GM18520 (cell line): ENCODE measurements around the gene MSL3.
A peak's percentile ranks its signal among the peaks of the same experiment; 100 is the strongest.

Source experiments
- ATAC-seq: cut with Tn5 transposase; IDR thresholded peaks from one replicate; pipeline ENCODE4 v1.9.1; 2021; ENCODE audit not compliant: unreplicated experiment

MSL3 gene, protein sequence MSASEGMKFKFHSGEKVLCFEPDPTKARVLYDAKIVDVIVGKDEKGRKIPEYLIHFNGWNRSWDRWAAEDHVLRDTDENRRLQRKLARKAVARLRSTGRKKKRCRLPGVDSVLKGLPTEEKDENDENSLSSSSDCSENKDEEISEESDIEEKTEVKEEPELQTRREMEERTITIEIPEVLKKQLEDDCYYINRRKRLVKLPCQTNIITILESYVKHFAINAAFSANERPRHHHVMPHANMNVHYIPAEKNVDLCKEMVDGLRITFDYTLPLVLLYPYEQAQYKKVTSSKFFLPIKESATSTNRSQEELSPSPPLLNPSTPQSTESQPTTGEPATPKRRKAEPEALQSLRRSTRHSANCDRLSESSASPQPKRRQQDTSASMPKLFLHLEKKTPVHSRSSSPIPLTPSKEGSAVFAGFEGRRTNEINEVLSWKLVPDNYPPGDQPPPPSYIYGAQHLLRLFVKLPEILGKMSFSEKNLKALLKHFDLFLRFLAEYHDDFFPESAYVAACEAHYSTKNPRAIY

DNA sequence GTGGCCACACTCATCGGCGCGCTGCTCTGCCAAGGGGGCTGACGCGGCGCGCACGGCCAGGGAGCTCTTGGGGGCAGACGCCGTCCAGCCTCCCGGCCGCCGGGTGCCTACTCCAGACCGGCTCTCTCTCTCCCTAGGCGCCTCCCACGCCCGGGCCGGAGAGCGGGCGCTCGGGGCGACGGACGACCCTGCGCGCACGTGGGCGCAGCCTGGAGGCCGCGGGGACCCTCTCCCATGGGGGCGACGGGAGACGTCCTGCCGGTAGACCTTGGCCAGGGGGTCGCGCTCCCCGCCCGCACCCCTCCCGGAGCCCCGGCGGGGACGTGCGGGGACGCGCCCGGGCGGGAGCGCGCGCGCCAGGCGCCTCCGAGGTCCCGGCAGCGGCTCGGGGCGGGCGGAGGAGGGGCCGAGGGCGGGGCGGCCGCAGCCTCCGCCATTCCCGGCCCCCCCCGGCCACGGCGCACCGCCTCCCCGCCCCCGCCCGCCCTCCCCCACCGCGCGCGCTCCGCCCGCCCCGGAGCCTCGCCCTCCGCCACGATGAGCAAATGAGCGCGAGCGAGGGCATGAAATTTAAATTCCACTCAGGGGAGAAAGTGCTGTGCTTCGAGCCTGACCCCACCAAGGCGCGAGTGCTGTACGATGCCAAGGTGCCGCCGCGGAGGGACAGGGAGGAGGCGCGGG, at the start of gene MSL3:
MSL3 (plus strand) TSS at position 519 of the 681 bp plus-strand sequence; CDS start at position 546, 27 bp downstream.
- peak; percentile 18 for ATAC-seq

DNA sequence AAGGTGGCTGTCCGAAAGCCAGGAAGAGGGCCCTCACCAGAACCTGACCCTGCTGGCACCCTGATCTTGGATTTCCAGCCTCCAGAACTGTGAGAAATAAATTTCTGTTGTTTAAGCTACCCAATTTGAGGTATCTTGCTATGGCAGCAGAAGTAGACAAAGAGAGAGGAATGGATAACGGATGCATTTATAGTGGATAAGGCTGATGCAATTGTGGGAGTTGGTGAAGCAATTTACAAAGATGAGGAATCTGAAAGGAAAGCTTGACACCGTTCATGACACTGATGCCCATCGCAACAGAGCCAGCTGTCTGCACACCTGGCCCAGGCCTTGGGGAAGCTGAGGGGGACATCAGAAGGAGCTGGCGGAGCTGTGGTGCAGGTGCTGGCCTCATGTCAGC, 35.7 kb upstream of the MSL3 start:
- ATAC-seq: no peak

DNA sequence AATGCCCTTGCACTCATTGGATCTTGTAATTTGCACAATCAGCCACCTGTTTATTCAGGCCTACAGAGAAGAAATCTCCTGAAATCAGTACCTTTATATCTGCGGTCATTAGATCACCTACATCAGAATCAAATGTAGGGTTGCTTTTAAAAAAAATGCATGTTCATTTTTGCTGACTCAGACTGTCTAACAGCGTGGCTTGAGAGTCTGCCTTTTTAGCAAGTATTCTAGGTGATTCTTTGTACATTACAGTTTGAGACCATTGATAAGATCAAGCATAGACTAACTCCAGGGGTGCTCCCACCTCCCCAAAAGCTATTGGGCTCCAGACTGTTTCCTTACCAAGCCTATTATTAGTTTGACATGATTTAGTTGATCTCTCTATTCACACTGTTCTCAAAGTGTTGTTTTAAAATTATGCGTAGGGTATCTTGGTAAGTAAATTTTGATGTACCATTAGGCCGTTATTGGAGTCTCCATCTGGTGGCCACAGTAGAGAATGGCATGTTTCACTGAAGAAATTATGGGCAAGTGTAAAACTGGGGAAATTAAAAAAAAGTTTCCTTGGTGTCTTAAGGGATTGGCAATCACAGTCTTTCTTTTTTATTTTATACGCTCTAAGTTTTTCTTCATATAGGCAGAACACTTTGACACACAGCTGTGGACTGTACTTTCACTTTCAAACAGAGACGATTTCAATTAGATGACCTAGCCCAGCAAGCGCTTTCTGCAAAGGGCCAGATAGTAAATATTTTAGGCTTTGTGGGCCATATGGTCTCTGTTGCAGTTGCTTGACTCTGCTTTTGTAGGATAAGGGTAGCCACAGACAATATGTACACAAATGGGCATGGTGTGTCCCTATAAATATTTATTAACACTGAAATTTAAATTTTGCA, 33.7 kb upstream of the MSL3 start:
- no peak for ATAC-seq

DNA sequence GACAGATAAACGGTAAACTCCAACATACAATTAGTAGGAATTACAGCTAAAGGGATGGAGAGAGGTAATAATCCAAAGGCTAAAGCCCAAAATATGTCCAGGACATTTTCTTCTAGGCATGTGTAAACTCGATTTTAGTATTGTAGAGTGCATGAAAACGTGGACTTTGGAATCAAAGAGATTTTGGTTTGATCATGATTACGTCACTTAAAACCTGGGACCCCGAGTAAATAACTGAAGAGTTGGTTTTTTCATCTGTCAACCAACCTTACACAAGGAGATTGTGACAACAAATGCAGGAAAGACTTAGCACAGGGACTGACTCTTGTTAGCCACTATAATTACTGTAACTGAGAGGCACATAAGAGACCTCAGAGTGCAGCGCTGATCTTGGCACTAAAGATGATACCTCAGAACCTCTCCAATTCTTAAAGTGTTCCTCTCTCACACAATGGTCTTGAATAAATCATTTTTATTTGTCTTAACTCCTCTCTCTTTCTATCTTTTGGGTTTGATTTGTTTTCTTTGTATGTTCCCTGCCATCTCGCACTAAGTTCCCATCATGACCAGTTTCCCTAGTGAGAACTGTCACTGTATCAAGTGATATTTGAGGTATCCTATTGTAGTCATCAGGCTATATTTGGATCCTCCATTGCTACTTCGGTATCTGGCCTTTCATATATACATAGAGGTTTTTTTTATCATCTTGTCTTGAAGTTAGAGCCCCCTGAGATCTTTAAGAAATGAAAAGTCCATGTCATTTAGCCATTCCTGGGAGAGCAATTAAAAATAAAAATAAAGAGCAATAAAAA, 32.2 kb upstream of the MSL3 start:
- ATAC-seq: no peak

DNA sequence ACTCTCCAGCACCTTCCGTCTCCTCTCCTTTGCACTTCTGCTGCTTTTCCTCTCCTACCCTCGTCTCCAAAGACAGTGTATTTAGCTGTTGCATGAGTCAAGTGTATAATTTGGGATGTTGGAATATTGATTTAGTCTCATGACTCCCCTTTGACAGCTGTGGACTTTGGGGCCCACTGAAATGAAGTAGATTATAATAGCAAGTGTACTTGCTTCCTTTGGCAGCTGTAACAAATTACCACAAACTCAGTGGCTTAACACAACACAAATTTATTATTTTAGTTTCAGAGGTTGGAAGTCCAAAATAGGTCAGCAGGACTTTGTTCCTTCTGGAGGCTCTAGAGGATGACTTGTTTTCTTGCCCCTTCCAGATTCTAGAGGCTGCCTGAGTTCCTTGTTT, 29.5 kb upstream of the MSL3 start:
- no peak for ATAC-seq

DNA sequence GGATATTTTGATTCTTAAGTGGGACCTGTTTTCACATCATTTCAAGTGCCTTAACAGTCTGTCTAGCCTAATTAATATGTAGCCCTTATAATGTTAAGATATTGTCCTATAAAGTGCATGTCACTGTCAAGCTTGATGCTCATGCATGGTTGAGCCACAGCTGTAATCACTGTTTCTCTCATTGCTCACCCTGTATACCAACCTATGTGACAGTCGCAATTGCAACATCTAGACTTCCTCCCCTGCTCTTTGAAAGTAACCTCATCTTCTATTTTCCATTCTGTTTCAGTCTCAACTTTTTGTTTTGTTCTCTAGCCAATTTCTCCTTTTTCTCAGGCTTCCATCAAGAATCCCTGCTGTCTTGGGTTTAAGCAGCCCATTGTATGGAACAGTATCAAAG, 24.4 kb upstream of the MSL3 start:
- ATAC-seq: no peak

DNA sequence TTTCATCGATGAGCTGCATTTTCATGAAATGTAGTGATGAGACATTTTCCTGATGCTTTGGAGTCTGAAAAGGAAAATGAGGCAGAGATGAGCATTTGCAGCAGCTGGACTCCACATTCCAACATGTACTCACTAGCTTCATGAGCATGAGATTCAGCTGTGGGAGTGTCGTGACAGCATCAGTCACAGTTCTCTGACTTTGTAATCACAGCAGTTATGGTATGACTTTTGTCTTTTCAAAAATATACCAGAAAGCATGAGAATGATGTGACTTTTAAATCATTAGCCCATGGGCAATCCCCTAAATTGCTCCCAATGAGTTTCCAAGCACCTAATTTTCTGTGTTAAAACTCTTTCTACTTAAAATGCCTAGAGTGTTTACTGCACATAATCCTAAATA, 18.3 kb upstream of the MSL3 start:
- peak; percentile 38 for ATAC-seq

DNA sequence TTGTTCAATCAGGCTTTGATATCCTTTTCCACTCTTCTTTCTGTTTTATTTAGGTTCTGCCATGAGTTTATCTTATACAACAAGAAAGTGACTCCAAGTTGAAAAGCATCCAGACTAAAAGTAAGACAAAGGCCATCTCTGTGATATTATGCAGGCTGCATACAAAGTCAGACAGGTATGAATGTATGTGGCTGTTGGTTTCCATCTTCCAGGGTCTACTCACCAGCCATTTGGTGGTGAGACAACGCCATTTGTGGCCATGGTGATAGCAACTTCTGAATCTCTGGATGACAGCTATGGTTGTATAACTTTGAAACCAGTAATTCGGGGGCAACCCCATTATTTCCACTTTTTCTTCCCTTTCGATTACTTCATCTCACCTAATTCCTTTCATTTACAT, 17.2 kb upstream of the MSL3 start:
- ATAC-seq: no peak

DNA sequence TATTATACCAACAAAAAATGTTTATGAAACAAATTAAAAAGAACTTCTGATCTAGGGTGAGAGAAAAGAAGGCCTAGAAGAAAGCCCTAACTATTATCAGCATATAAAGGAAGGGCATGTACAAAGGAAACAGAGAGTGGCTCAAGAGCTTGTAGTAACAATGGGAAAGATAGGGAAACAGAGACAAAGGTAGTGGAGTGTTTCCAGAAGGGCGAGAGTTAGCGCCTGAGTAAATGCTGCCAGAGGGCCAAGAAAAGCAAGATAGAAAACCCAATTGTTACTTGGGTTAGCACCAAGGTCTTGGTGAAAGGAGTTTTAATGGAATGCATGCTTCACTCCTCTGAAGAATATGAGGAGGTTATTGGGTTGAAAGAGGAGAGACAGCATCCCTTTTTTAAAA, 16.5 kb upstream of the MSL3 start:
- ATAC-seq: no peak

DNA sequence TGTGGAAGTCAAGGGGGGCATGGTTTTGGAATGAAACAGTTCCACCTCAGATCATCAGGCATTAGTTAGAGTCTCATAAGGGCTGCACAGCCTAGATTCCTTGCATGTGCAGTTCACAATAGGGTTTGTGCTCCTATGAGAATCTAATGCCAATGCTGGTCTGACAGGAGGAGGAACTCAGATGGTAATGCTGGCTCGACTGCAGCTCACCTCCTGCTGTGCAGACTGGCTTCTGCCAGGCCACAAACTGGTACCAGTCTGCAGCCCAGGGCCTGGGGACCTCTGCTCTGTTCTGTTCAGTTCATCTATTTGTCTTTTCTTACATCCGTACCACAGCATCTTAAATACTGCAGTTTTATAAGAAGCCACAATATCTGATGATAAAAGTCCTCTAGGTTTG, 12.2 kb upstream of the MSL3 start:
- ATAC-seq: no peak

DNA sequence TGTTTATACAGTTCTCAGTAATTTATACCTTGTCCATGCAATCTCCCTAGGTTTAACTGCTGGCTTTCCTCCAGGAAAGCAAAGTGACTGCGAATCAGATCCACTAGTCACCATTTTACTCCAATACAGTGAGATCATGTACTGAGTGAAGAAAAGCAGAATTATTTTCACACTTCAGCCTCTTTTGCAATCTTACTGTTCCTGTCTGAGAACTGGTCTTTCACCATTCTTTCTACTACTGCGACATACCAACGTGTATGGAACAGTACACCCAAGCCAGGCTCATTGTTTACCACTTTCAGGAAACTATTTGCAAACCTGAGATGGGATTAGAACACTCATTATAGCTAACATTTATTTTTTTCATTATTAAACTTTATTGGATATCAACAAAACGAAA, 8.0 kb upstream of the MSL3 start:
- ATAC-seq: no peak

DNA sequence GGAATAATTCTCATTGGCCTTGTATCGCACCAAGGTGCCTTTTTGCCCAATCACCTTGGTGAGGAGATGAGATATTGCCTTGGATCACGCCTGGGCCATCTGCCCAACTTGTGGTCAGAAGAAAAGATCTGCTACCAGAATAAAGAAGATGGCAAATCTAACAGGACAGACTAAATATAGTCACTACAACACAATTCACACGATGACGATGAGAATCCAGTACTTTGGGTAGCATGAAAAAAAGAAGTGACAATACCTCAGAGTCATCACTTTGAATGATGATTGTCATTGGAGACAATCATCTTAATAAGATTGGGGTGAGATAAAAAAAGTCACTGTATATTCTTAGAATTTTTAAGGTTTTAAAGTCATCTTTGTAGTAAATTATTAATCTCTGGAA, 7.3 kb upstream of the MSL3 start:
- no peak for ATAC-seq

DNA sequence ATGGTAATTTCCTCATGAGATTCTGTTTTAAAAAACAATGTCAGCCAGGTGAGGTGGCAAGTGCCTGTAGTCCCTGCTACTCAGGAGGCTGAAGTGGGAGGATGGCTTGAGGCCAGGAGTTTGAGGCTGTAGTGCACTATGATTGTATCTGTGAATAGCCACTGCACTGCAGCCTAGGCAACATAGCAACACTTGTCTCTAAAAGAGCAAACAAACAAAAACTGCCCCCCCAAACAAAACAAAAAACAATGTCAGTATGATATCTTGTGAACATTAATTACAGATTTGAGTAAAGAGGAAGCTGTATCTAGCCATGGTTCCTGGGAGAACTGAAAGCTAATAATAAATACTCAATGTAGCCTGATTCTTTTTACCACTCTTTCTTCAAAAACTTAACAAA, 6.8 kb upstream of the MSL3 start:
- ATAC-seq: no peak

DNA sequence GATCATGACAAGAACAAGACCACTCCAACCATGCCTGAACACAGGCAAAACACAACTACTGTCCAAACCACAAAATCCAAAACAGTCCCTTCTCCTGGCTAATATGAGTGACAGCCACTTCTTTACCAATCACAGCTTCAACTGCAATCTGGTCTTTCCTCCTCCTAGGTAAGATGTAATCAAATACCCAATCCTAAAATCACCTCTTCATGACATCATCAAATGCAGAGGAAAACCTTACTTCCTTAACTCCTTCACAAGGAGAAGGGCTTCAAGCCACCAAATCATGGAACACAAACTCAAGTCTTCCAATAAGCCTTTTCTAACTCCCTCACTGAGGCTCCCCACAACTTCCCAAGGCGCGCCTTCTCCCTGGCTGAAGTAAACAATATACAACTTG, 4.4 kb upstream of the MSL3 start:
- no peak for ATAC-seq

DNA sequence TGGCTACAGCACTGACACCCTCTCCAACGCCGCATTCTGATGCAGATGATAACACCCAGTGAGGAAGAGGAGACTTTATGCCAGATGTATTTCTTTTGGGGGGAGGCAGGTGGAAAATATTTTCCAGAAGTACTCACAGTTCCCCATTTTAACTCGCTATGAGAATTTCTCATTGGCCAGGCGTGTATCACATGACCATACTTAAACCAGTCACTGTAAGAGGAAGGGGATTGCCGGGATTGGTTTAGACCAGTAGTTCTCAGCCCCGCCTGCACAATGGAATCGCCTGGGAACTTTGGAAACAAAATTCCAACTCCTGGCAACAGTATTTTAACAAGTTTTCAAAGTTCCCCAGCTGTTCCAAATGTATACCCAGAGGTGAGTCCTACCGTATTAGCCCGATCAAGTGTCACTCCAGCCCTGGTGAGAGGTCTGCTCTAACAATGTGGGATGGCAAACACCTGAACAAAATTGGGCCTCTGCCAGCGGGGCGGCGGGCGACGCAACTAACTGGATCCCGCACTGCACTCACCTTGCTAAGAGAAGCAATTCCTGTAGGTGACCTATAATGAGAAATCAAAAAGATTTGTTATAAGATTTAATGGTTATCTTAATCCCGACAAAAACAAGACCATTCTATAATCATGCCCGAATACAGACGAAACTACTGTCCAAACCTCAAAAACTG, 2.9 kb upstream of the MSL3 start:
- no peak for ATAC-seq

DNA sequence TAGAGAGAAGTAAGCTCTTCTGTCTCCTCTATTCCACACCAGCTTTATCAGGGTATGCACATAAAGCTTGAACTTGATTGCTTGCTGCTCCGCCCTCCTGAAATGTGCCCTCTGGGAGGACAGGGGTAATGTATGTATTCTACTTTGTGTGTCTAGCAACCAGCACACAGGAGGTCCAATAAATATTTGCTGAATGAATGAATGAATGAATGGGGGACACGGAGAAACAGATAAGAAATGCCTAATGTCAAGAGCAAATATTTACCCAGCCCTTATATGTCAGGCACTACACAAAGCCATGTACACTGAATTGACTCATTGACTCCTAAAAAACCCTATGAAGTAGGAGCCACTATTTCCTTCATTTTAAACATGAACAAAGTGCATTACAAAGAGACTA, 2.3 kb upstream of the MSL3 start:
- no peak for ATAC-seq

DNA sequence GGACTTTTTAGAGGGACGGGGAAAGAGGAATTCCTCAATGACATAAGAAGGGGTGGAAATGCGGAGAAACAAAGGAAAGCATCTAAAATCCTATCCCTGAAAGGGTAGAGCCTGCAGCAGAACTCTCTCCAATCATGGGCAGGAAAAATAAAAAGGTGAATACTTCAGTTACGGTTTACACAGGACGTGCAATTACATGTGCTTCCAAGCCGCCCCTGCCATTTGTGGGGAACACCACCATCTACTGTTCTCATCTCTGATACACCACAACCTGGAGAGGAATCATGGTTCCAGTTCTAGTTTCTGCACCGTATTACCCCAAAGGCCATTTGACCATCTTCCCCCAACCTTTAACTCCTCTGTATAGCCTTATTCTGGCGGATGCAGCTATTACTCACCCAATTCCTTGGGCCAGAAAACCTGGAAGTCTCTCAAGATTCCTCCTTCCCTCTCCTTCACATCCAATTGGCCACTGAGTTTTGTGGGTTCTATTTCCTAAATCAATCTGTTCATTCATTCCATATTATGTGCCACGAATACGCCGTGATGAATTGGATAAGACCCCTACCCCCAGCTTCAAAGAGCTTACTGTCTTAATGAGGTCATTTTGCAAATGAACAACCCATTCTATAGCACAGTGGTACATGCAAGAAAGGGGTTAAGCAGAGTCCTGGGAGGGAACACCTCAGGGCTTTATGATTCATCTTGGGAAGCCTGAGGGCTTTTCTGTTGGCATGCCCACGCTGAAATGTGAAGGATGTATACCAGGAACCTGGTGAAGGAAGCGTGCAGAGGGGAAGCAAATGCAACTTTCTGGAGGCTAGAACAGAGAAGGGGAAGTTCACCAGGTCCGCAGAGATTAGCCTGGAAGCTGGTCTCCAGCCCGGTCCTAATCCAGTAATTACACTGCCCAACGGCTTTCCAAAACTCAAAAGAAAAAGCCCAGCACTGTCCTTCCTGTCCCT, 1.4 kb upstream of the MSL3 start:
- no peak for ATAC-seq

DNA sequence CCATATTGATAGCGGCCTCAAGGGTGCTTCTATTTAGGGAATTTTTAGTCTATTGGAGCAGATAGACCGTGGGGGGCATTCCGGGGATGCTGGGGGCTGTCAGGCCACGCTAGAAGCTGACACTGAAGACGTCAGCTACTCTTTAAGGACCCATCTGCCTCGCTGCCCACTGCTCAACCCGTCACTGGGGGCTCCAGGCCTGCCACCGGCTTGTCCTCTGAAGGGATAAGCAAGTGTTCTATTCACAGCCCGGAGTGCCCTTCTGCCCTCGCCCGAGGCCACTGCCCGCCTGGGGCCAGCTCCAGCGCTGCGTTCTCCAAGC, 679 bp upstream of the MSL3 start:
- peak; percentile 0 for ATAC-seq
